ENCODE data around the gene LIG3. TPM values are rescaled to one million over a fixed set of nuclear protein-coding genes. Genes with fewer than 3 reads are reported as not detected.

LIG3 gene
- total and polyA plus RNA-seq, 12 donors = 6.2 to 38.4 (median 26.6) TPM

- TF ChIP-seq CTCF (IDR thresholded peaks at IDR 0.05) (no peak), POLR2A (IDR thresholded peaks at IDR 0.05) (no peak)
- Histone ChIP-seq H3K4me1 (replicated peaks in 1 of 2) (peaks cover 0 to 13% of the 10 kb centered on the region in 2 donors), H3K9me3 (replicated peaks in 1 of 3) (no peaks in the 10 kb centered on the region), H3K4me3 (no peak overlapping the region), H3K27ac (no peak overlapping the region), H3K36me3 (replicated peaks in 1 of 2) (peaks cover 0 to 39% of the 10 kb centered on the region in 2 donors), H3K27me3 (no peaks in the 10 kb centered on the region)
- WGBS, 4 donors = 79 to 84% (median 84%) methylated on average over 2 of the region's 2 CpGs
- intact Hi-C loops (cut with DNase I) = no loop called here
- DNase-seq = no peak
These were observed 21.2 kb downstream of the LIG3 start for GRCh38 chr17:35001549-35001948.

GRCh38 chr17:35002876-35003551, 22.7 kb downstream of the LIG3 start:
- intact Hi-C loops (cut with DNase I) = no loop called here
- H3K4me3 ChIP-seq = no peak overlapping the region
- H3K9me3 ChIP-seq (replicated peaks in 1 of 3) = no peaks in the 10 kb centered on the region
- TF ChIP-seq POLR2A (IDR thresholded peaks at IDR 0.05) (no peak), CTCF (IDR thresholded peaks at IDR 0.05) (no peak)
- no peak overlapping the region for H3K27ac ChIP-seq
- WGBS, 4 donors = 82 to 91% (median 87%) methylated on average over 15 of the region's 15 CpGs
- DNase-seq = no peak
- H3K27me3 ChIP-seq = no peaks in the 10 kb centered on the region
- H3K4me1 ChIP-seq (replicated peaks in 1 of 2) = no peaks in the 10 kb centered on the region
- peaks cover 0 to 35% of the 10 kb centered on the region in 2 donors for H3K36me3 ChIP-seq (replicated peaks in 1 of 2)

GRCh38 chr17:35003778-35004177, 23.5 kb downstream of the LIG3 start:
- no peak for DNase-seq
- peaks cover 0 to 28% of the 10 kb centered on the region in 2 donors for H3K36me3 ChIP-seq (replicated peaks in 1 of 2)
- TF ChIP-seq CTCF (IDR thresholded peaks at IDR 0.05) = no peak
- TF ChIP-seq POLR2A (IDR thresholded peaks at IDR 0.05) = no peak
- intact Hi-C loops (cut with DNase I) = no loop called here
- no peaks in the 10 kb centered on the region for H3K4me1 ChIP-seq (replicated peaks in 1 of 2)
- H3K27ac ChIP-seq = no peak overlapping the region
- no peaks in the 10 kb centered on the region for H3K9me3 ChIP-seq (replicated peaks in 1 of 3)
- H3K4me3 ChIP-seq = no peak overlapping the region
- no peaks in the 10 kb centered on the region for H3K27me3 ChIP-seq
- WGBS, 4 donors = 89 to 93% (median 91%) methylated on average over 3 to 4 of the region's 4 CpGs

- no peaks in the 10 kb centered on the region for H3K4me1 ChIP-seq (replicated peaks in 1 of 2)
- H3K36me3 ChIP-seq (replicated peaks in 1 of 2) = peaks cover 0 to 18% of the 10 kb centered on the region in 2 donors
- H3K27ac ChIP-seq = no peak overlapping the region
- H3K9me3 ChIP-seq (replicated peaks in 1 of 3) = no peaks in the 10 kb centered on the region
- DNase-seq = no peak
- TF ChIP-seq CTCF (IDR thresholded peaks at IDR 0.05) (no peak), POLR2A (IDR thresholded peaks at IDR 0.05) (no peak)
- no peaks in the 10 kb centered on the region for H3K27me3 ChIP-seq
- WGBS, 4 donors = 83 to 93% (median 91%) methylated on average over 2 to 4 of the region's 4 CpGs
- intact Hi-C loops (cut with DNase I) = no loop called here
- no peak overlapping the region for H3K4me3 ChIP-seq
These were observed 26.0 kb downstream of the LIG3 start for GRCh38 chr17:35006345-35006744.

Measured in adrenal gland (tissue), 12 donors.